ENCODE data around the gene FAU.
A peak's percentile ranks its signal among the peaks of the same experiment; 100 is the strongest.

Gene FAU

DNA sequence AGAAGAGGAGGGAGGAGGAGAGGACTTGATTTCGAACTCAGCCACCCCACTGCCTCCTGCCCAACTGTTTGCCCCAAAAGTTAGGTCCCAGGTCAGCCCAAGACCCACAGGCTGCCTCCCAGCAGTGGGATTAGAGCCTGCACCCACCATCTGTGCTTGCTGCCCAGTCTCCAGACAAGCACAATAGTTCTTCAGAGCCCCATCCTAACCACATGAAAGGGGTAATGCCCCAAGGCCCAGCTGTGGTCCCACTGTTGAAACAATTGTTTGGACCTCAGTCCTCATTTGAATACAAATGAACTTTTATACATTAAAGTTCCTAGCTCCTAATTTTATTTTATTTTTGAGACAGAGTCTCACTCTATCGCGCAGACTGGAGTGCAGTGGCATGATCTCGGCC lies 31.3 kb downstream of the FAU start:
- Mint-ChIP-seq H3K27ac (no peak overlapping the region), H3K36me3 (ENCODE audit: low read depth) (peaks cover 10% of the 10 kb centered on the region), H3K4me3 (no peak overlapping the region), H3K4me1 (ENCODE audit: low read depth) (peaks cover 4% of the 10 kb centered on the region), H3K27me3 (ENCODE audit: low read depth) (no peaks in the 10 kb centered on the region), H3K9me3 (no peaks in the 10 kb centered on the region)

DNA sequence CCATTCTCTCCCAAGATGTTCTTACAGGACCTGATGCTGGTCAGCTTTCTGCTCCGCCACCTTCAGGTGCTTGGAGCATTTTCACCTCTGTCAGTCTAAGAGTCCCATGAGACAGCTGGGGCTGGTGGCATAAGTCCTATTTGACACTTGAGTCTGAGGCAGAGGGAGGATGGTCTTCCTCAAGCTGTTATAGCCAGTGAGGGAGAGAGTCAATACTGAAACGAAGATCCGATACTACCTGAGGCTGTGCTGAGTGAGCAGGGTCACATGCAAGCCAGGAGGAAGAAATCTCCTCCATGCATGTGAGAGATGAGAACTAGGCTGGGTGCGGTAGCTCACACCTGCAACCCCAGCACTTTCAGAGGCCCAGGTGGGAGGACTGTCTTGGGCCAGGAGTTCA lies 32.3 kb downstream of the FAU start:
- no peak overlapping the region for H3K4me3 Mint-ChIP-seq
- no peak overlapping the region for H3K27ac Mint-ChIP-seq
- no peaks in the 10 kb centered on the region for H3K27me3 Mint-ChIP-seq (ENCODE audit: low read depth)
- H3K4me1 Mint-ChIP-seq (ENCODE audit: low read depth): peaks cover 12% of the 10 kb centered on the region
- no peaks in the 10 kb centered on the region for H3K9me3 Mint-ChIP-seq
- H3K36me3 Mint-ChIP-seq (ENCODE audit: low read depth): peaks cover 12% of the 10 kb centered on the region

DNA sequence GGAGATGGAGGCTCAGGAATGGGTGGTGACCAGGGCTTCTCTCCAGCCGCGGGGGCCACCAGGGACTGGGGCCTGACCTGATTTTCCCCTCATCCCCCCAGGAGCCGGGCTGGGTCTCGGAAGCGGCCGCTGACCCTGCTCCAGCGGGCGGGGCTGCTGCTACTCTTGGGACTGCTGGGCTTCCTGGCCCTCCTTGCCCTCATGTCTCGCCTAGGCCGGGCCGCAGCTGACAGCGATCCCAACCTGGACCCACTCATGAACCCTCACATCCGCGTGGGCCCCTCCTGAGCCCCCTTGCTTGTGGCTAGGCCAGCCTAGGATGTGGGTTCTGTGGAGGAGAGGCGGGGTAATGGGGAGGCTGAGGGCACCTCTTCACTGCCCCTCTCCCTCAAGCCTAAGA lies 34.1 kb downstream of the FAU start:
- no peak overlapping the region for H3K27ac Mint-ChIP-seq
- no peaks in the 10 kb centered on the region for H3K9me3 Mint-ChIP-seq
- H3K36me3 Mint-ChIP-seq (ENCODE audit: low read depth): peaks cover 18% of the 10 kb centered on the region
- H3K4me1 Mint-ChIP-seq (ENCODE audit: low read depth): peaks cover 25% of the 10 kb centered on the region
- H3K27me3 Mint-ChIP-seq (ENCODE audit: low read depth): no peaks in the 10 kb centered on the region
- no peak overlapping the region for H3K4me3 Mint-ChIP-seq

DNA sequence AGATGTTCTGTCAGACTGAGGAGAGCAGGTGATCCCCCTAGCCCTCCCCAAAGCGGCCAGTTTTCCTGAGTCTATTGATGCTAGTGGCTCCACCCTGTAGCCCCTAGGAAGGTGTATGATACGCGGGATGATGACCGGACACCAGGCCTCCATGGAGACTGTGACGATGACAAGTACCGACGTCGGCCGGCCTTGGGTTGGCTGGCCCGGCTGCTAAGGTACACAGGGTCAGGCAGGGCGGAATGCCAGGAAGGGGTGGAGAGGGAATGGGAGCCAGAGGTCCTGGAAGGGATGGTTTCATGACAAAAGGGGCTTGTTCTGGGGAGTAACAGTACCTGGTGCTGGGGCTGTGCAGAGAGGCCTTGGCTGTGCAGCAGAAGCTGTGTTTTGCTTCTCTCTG lies 34.7 kb downstream of the FAU start:
- peaks cover 21% of the 10 kb centered on the region for H3K36me3 Mint-ChIP-seq (ENCODE audit: low read depth)
- peaks cover 28% of the 10 kb centered on the region for H3K4me1 Mint-ChIP-seq (ENCODE audit: low read depth)
- no peaks in the 10 kb centered on the region for H3K27me3 Mint-ChIP-seq (ENCODE audit: low read depth)
- H3K9me3 Mint-ChIP-seq: no peaks in the 10 kb centered on the region
- no peak overlapping the region for H3K4me3 Mint-ChIP-seq
- H3K27ac Mint-ChIP-seq: no peak overlapping the region

DNA sequence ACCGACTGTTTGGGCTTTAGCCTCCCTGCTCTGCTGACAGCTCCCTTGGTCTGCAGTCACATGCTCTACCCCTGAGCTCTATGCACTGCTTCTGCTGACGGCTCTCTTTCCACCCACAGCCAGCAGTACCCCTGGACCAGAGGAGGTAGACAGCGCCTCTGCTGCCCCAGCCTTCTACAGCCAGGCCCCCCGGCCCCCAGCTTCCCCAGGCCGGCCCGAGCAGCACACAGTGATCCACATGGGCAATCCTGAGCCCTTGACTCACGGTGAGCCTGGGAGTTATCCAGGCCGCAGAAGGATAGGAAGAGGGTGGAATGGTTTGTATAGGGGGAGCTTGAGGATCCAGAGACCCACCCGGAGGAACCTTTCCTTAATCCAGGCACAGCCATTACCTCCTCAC lies 35.1 kb downstream of the FAU start:
- H3K27me3 Mint-ChIP-seq (ENCODE audit: low read depth): no peaks in the 10 kb centered on the region
- no peaks in the 10 kb centered on the region for H3K9me3 Mint-ChIP-seq
- H3K4me1 Mint-ChIP-seq (ENCODE audit: low read depth): peaks cover 30% of the 10 kb centered on the region
- H3K4me3 Mint-ChIP-seq: no peak overlapping the region
- no peak overlapping the region for H3K27ac Mint-ChIP-seq
- H3K36me3 Mint-ChIP-seq (ENCODE audit: low read depth): peaks cover 21% of the 10 kb centered on the region

DNA sequence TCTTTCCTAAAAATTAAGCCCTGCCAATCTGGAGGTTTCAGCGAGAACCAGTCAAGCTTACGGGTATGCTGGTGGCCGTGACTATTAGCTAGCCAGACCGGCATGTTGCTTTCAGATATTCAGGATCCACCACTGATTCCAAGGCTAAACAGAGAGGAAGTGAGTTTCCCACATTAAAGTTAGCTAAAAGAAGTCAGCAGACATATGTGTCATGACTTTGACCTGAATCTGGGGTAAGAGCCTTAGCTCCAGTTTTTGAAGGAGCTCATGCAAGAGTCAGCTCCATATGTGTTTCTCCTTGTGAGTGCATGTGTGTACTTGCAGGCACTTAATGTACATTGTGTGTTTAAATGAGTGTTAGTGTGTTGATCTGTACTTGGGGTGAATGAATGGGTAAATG lies 36.5 kb downstream of the FAU start:
- peak overlapping the region; percentile 98 for H3K27ac Mint-ChIP-seq
- peaks cover 38% of the 10 kb centered on the region for H3K4me1 Mint-ChIP-seq (ENCODE audit: low read depth)
- H3K27me3 Mint-ChIP-seq (ENCODE audit: low read depth): no peaks in the 10 kb centered on the region
- H3K9me3 Mint-ChIP-seq: no peaks in the 10 kb centered on the region
- peaks cover 25% of the 10 kb centered on the region for H3K36me3 Mint-ChIP-seq (ENCODE audit: low read depth)
- peak overlapping the region; percentile 91 for H3K4me3 Mint-ChIP-seq

DNA sequence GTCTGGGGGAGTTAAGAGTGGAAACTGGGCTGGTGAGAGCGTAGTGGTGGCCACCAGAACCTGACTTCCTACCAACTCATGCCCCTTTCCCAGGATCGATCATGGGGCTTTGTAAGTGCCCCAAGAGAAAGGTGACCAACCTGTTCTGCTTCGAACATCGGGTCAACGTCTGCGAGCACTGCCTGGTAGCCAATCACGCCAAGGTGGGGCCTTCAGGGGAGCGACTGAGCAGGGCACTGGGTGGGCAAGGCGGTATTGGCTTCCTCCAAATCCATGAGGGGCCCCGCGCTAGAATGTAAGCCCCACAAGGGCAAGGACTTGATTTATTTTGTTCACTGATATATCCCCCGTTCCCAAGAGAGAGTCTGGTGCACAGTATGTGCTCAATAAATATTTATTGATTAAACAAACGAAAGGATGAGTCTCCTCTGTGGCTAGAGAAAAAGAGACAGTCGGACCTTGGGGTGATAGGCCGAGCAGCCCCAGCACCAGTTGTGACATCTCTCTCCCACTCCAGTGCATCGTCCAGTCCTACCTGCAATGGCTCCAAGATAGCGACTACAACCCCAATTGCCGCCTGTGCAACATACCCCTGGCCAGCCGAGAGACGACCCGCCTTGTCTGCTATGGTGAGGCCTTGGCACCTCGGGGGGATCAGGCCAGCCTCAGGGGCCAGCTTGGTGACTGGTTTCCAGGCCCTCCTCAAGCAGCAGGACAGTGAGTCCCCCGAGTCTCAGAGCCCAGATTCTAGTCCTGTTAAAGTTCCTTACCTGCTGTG lies 37.1 kb downstream of the FAU start:
- no peaks in the 10 kb centered on the region for H3K27me3 Mint-ChIP-seq (ENCODE audit: low read depth)
- peaks cover 40% of the 10 kb centered on the region for H3K4me1 Mint-ChIP-seq (ENCODE audit: low read depth)
- peak overlapping the region; percentile 91 for H3K4me3 Mint-ChIP-seq
- H3K9me3 Mint-ChIP-seq: no peaks in the 10 kb centered on the region
- peaks cover 29% of the 10 kb centered on the region for H3K36me3 Mint-ChIP-seq (ENCODE audit: low read depth)
- H3K27ac Mint-ChIP-seq: peak overlapping the region; percentile 98

DNA sequence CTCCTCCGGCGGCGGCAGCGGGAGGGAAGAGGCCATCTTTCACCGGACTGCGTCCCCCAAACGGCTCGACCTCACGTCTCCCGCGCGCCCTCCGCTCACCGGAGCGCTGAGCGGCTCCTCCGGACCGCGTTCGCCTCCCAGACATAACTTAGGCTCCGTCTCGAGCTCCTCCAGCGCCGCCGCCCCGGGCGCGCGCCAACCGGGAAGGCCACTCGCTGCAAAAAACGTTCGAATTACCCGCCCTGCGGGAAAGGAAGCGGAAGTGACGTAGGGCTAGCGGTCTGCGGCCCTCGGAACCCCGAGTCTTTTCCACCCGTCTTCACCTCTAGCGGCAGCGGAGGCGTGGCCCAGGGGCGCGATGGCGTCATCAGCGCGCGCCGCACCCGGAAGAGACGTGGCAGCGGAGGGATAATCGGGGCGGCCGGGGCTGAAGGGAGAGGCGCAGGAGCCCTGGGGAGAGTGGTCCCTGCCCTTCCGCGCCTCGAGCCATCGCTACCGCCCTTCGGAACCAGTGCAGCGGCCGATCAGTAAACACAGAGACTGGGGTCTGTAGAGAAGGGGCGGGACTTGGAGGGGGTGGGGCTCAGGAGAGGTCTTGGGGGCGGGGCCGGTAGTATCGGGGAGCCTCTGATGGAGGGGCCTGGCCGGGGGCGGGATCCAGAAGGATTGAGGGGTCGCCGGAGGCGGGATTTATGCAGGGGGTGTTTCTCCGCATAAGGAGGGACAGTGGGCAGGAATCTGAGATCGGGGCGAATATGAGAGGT lies 37.9 kb downstream of the FAU start, which contains the start of the genes CDCA5 and ZFPL1:
TSS of gene CDCA5 (minus strand) at position 207 of the 764 bp plus-strand sequence. CDS start at position 145, 62 bp downstream.
TSS of gene ZFPL1 (plus strand) at position 389 of the 764 bp plus-strand sequence. CDS start 477 bp downstream, outside the sequence.
- H3K4me1 Mint-ChIP-seq (ENCODE audit: low read depth): peaks cover 43% of the 10 kb centered on the region
- peaks cover 31% of the 10 kb centered on the region for H3K36me3 Mint-ChIP-seq (ENCODE audit: low read depth)
- H3K27ac Mint-ChIP-seq: peak within 1 kb of the TSS; percentile 98

DNA sequence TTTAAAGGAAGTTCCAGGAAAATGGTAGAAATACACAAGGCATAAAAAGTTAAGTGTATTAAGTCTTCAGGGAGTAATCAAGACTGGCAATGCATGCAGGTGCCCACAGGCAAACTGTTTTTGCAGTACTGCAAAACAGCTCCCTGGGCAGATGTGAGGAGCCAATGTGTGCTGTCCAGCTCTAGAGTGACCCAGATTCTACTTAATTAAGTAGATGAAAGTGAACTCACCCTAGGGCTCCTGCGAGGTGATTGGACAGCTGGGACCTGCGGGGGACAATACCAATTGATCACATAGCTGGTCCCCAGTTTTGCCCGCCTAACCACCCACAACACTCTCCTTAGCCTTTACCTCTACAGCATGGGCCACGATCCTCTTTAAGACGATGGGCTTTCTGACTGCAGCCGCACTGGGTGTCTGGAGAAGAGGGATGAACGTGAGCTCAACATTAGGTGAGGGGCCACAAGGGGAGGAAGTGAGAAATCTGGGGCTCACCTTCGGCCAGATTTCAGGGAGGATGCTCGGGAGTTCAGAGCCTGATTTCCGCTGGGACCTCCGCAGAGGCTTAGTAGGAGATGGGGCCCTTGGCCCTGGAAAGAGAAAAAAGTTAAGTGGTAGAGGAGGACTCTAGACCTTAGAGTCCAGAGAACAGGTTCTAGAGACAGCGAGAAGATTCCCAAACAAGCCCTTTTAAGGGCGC lies 38.6 kb downstream of the FAU start:
- Mint-ChIP-seq H3K4me1 (ENCODE audit: low read depth) (peaks cover 50% of the 10 kb centered on the region), H3K27ac (peak overlapping the region; percentile 98), H3K9me3 (no peaks in the 10 kb centered on the region), H3K27me3 (ENCODE audit: low read depth) (no peaks in the 10 kb centered on the region), H3K4me3 (peak overlapping the region; percentile 91), H3K36me3 (ENCODE audit: low read depth) (peaks cover 35% of the 10 kb centered on the region)

More for the DNA sequence above, 37.9 kb downstream of the FAU start, which contains the start of the genes CDCA5 and ZFPL1:
- Mint-ChIP-seq H3K4me3 (peak within 1 kb of the TSS; percentile 91), H3K27me3 (ENCODE audit: low read depth) (no peaks in the 10 kb centered on the region), H3K9me3 (no peaks in the 10 kb centered on the region)

DNA sequence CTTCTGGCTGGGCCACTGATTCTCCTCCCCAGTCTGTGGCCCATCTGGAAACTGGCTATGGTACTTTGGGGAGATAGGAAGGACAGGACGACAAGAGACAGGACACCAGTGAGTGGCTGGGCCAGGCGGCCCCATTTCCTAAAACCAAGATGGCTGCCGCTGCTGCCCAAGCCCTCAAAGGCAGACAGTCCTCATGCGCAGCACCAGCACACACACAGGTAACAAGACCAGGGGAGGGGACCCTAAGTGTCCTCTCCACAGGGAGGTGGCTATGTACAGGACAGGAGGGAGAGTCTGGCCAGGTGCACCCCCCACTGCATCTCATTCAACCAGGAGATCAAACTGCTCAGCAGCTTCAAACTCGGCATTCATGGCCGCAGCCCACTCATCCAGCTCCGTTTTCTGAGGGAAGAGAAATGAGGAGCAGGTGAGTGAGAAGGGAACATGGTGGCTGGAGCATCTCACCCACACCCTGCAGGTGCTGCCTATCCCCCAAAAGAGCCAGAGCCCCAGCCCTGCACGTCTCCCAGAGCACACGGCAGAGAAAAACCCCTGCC lies 43.1 kb downstream of the FAU start:
- no peaks in the 10 kb centered on the region for H3K9me3 Mint-ChIP-seq
- H3K27ac Mint-ChIP-seq: peak overlapping the region; percentile 83
- peak overlapping the region; percentile 2 for H3K4me3 Mint-ChIP-seq
- peaks cover 38% of the 10 kb centered on the region for H3K36me3 Mint-ChIP-seq (ENCODE audit: low read depth)
- H3K27me3 Mint-ChIP-seq (ENCODE audit: low read depth): no peaks in the 10 kb centered on the region
- H3K4me1 Mint-ChIP-seq (ENCODE audit: low read depth): peaks cover 42% of the 10 kb centered on the region

DNA sequence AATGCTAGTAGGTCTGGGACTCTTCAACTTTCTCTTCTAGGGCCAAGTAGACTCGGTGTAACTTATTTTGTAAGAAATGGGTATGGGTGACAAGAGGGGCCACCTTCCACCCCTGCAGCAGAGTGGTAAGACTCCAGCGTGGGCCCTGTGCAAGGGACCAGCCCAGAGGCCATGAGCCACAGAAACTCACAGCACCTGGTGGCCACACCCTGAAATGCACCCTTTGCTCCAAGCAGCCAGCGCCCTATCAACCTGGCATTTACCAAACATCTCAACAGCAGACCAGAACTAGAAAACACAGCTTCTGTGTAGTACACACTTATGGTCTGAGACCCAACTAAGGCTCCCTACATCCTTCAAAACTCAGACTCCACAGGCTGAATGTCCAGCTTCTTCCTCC lies 43.8 kb downstream of the FAU start:
- Mint-ChIP-seq H3K27ac (peak overlapping the region; percentile 83), H3K36me3 (ENCODE audit: low read depth) (peaks cover 37% of the 10 kb centered on the region), H3K4me1 (ENCODE audit: low read depth) (peaks cover 40% of the 10 kb centered on the region), H3K27me3 (ENCODE audit: low read depth) (no peaks in the 10 kb centered on the region), H3K9me3 (no peaks in the 10 kb centered on the region), H3K4me3 (no peak overlapping the region)

DNA sequence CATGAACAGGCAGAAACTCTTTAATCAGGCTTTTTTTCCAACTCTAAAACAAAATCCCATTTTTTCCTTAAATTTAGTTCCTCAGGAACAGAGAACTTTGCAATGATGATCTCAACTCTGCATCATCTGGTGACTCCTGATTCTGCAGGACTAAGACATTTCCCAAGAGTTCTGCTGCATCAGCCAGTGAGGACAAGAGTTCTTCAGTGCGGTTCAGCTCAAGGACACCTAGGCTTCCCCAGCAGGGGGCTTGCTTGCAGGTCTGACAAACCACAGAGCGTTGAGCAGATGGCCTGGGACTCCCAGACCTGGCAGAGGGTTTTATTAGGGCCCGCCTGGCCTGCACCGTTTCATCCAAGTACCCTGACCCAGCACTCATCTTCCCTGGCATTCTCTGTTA lies 44.5 kb downstream of the FAU start:
- no peak overlapping the region for H3K4me3 Mint-ChIP-seq
- no peak overlapping the region for H3K27ac Mint-ChIP-seq
- no peaks in the 10 kb centered on the region for H3K27me3 Mint-ChIP-seq (ENCODE audit: low read depth)
- no peaks in the 10 kb centered on the region for H3K9me3 Mint-ChIP-seq
- peaks cover 34% of the 10 kb centered on the region for H3K4me1 Mint-ChIP-seq (ENCODE audit: low read depth)
- H3K36me3 Mint-ChIP-seq (ENCODE audit: low read depth): peaks cover 30% of the 10 kb centered on the region

DNA sequence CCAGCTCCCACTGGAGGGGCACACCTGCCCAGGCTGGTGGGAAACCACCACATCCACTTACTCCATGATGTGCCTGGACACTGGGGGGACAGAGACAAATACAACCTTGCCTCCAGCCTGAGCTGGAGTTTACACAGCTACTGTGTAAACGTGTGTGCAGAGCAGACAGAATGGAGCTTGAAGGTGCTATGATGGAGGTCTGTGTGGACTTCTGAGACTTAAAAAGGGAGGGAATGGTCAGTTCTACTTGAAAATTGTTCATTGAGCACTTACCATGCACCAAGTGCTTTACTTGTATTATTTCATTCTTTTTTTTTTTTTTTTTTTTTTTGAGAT lies 49.3 kb downstream of the FAU start:
- Mint-ChIP-seq H3K27ac (no peak overlapping the region), H3K27me3 (ENCODE audit: low read depth) (no peaks in the 10 kb centered on the region), H3K4me3 (no peak overlapping the region), H3K36me3 (ENCODE audit: low read depth) (peaks cover 7% of the 10 kb centered on the region), H3K9me3 (no peaks in the 10 kb centered on the region), H3K4me1 (ENCODE audit: low read depth) (peaks cover 4% of the 10 kb centered on the region)

DNA sequence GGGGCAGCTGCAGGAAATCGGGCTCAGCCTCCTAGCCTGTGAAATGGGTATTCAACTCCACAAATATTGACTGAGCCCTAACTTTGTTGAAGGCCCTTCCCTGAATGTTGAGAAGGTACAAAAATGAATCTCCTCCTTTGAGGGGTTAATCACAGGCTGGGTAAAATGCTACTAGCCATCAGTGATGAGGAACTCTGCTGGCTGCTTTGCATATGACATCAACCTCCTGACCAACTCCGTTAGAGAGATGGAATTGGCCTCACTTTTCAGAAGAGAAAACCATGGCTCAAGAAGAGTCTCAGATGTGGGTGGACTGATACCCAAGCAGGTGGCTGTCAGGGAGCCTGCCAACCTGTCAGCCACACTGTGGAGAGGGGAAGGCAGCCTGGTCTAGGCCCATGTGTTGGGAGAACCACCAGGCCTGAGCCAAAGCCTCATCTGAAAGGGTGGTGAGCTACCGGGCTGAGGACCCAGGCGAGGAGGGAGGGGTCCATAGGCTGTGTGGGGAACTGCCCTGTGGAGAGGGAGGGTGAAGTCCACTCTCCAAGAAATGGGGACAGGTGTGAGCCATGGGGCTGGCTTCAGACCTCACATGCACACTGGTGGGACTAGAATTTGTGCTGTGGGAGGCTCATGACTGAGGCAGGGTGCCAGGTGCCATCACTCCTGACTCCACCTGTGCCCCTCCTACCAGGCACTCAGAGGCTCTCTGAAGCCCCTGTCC lies 49.9 kb downstream of the FAU start:
- H3K4me1 Mint-ChIP-seq (ENCODE audit: low read depth): peaks cover 3% of the 10 kb centered on the region
- H3K4me3 Mint-ChIP-seq: no peak overlapping the region
- H3K9me3 Mint-ChIP-seq: no peaks in the 10 kb centered on the region
- H3K27me3 Mint-ChIP-seq (ENCODE audit: low read depth): no peaks in the 10 kb centered on the region
- peaks cover 4% of the 10 kb centered on the region for H3K36me3 Mint-ChIP-seq (ENCODE audit: low read depth)
- no peak overlapping the region for H3K27ac Mint-ChIP-seq

Data from T-helper 1 cell treated with Interleukin-12 subunit alpha and Interleukin-12 subunit beta and Interleukin-4 antibody, amounts not matched to agents 30 μg/mL and 1 μg/mL, for 36 hours (primary cell).